Keratinocyte (primary cell): ENCODE results near the gene ABR. TPM values are rescaled to one million over a fixed set of nuclear protein-coding genes. Genes with fewer than 3 reads are reported as not detected.

Experiments used
- DNase-seq: peaks from one replicate; pipeline ENCODE4 v3.0.0-alpha.2; 2011; ENCODE audit warnings: low read depth, missing footprints, low spot score
- FAIRE-seq: peaks from 2 replicates; lab custom pipeline; 2011; peaks lifted over from hg19 to GRCh38; lab: Jason Lieb, UNC
- H2AFZ ChIP-seq: 2 replicates; pipeline ENCODE4 v1.6.0; 2012; ENCODE audit warnings: low read length, control low read depth, inconsistent platforms; ENCODE audit not compliant: control insufficient read depth
- H3K27ac ChIP-seq: 2 replicates; pipeline ENCODE4 v1.5.1; 2011; ENCODE audit warnings: low read length; ENCODE audit not compliant: control insufficient read depth, insufficient read depth
- H3K27me3 ChIP-seq: 3 replicates; pipeline ENCODE4 v1.6.0; 2011; ENCODE audit warnings: low read length; ENCODE audit not compliant: control insufficient read depth, insufficient read depth; ENCODE audit errors: extremely low read depth
- H3K36me3 ChIP-seq, 2 experiments: 2 replicates in 1 of 2; 3 replicates in 1 of 2; pipeline ENCODE4 v1.5.1; 2011; ENCODE audit warnings: low read length in 2 of 2, mild to moderate bottlenecking in 1 of 2; ENCODE audit not compliant: control insufficient read depth in 2 of 2, insufficient read depth in 2 of 2; ENCODE audit errors: extremely low read depth in 1 of 2
- H3K4me1 ChIP-seq: 3 replicates; pipeline ENCODE4 v1.5.1; 2011; ENCODE audit warnings: low read length; ENCODE audit not compliant: control insufficient read depth, insufficient read depth; ENCODE audit errors: extremely low read depth
- H3K4me2 ChIP-seq: 3 replicates; pipeline ENCODE4 v1.6.0; 2011; ENCODE audit warnings: low read depth, low read length; ENCODE audit not compliant: control insufficient read depth, insufficient read depth; ENCODE audit errors: extremely low read depth
- H3K4me3 ChIP-seq, 3 experiments: fragments of 200-600 bp in 1 of 3; sonication (generic) in 1 of 3; 2 replicates in 2 of 3; 3 replicates in 1 of 3; pipeline ENCODE4 v1.5.1; 2011 to 2016; ENCODE audit warnings: low read length in 3 of 3, mild to moderate bottlenecking in 3 of 3, control low read depth in 2 of 3, inconsistent platforms in 1 of 3, low read depth in 1 of 3, mixed read lengths in 1 of 3, mixed run types in 1 of 3, moderate library complexity in 1 of 3; ENCODE audit not compliant: control insufficient read depth in 2 of 3, insufficient read depth in 2 of 3; ENCODE audit errors: extremely low read depth in 1 of 3
- H3K79me2 ChIP-seq: 2 replicates; pipeline ENCODE4 v1.6.0; 2012; ENCODE audit warnings: low read length; ENCODE audit not compliant: control insufficient read depth, insufficient read depth
- H3K9ac ChIP-seq: 3 replicates; pipeline ENCODE4 v1.6.0; 2011; ENCODE audit warnings: low read length; ENCODE audit not compliant: control insufficient read depth, insufficient read depth; ENCODE audit errors: extremely low read depth
- H3K9me1 ChIP-seq: 3 replicates; pipeline ENCODE4 v1.6.0; 2011; ENCODE audit warnings: low read length; ENCODE audit not compliant: control insufficient read depth, insufficient read depth; ENCODE audit errors: extremely low read depth
- H3K9me3 ChIP-seq: 2 replicates; pipeline ENCODE4 v1.5.1; 2012; ENCODE audit warnings: low read depth, low read length; ENCODE audit not compliant: control insufficient read depth
- H4K20me1 ChIP-seq: 3 replicates; pipeline ENCODE4 v1.6.0; 2011; ENCODE audit warnings: low read length; ENCODE audit not compliant: control insufficient read depth, insufficient read depth; ENCODE audit errors: extremely low read depth
- CTCF ChIP-seq, 3 experiments: IDR thresholded peaks in 1 of 3; conservative IDR thresholded peaks in 1 of 3; optimal IDR thresholded peaks in 1 of 3; 2 replicates in 2 of 3; 3 replicates in 1 of 3; pipeline versions ENCODE3 to v1.5.1; 2011; ENCODE audit warnings: low read length in 3 of 3, mild to moderate bottlenecking in 3 of 3, moderate library complexity in 2 of 3, control low read depth in 1 of 3, inconsistent platforms in 1 of 3; ENCODE audit not compliant: insufficient read depth in 2 of 3; ENCODE audit errors: extremely low read depth in 1 of 3
- EZH2 ChIP-seq: IDR thresholded peaks from one replicate; pipeline ENCODE4 v1.6.1; 2012; ENCODE audit warnings: inconsistent platforms, mild to moderate bottlenecking, low read length, moderate library complexity
- dilution Hi-C: fragments of 300-500 bp; cut with MboI; formaldehyde crosslinking; loops from one replicate; pipeline ENCODE4 v1.7.0; 2020; ENCODE audit warnings: low sequenced_read_pairs; ENCODE audit not compliant: extremely low pct_ligation_motif_present
- polyA plus RNA-seq, 5 experiments: library from polyadenylated mRNA; depleted of rRNA in 3 of 5; stranded (reverse) in 3 of 5; stranded (forward) in 1 of 5; unstranded in 1 of 5; fragments of >200 nt; gene quantifications; 1 replicate in 1 of 5; 2 replicates in 3 of 5; 3 replicates in 1 of 5; pipeline versions ENCODE4 v1.2.1 to v1.2.3, GENCODE V29; 2011 to 2012; ENCODE audit warnings: missing spikeins in 2 of 5, low read depth in 1 of 5, low replicate concordance in 1 of 5

Gene ABR
- polyA plus RNA-seq, 1 donor (not counting 4 experiments of a cell fraction or from before 2014, with no cell fraction given): 17.3 TPM

GRCh38 chr17:1043601-1044251, 136.1 kb downstream of the ABR start:
- H3K4me3 ChIP-seq: no peak overlapping the region
- no peak for FAIRE-seq
- no peaks in the 10 kb centered on the region for H3K4me1 ChIP-seq
- dilution Hi-C loops: no loop called here
- H2AFZ ChIP-seq: no peak overlapping the region
- H4K20me1 ChIP-seq: no peaks in the 10 kb centered on the region
- no peaks in the 10 kb centered on the region for H3K9me1 ChIP-seq
- H3K27me3 ChIP-seq: no peaks in the 10 kb centered on the region
- no peak overlapping the region for H3K9ac ChIP-seq
- H3K79me2 ChIP-seq: no peaks in the 10 kb centered on the region
- H3K27ac ChIP-seq: no peak overlapping the region
- H3K9me3 ChIP-seq: peaks cover 2% of the 10 kb centered on the region
- H3K4me2 ChIP-seq: no peak overlapping the region
- TF ChIP-seq EZH2 (no peak), CTCF (optimal IDR thresholded peaks at IDR 0.05 in 1 of 3, IDR thresholded peaks at IDR 0.05 in 1 of 3, conservative IDR thresholded peaks at IDR 0.05 in 1 of 3; ENCODE audit: extremely low read depth in 1 of 3, insufficient read depth in 2 of 3, low read length in 3 of 3) (no peak)
- DNase-seq: no peak
- H3K36me3 ChIP-seq: peaks cover 4 to 9% of the 10 kb centered on the region in 2 experiments

GRCh38 chr17:1042486-1042885, 137.3 kb downstream of the ABR start:
- no peak overlapping the region for H3K9ac ChIP-seq
- peaks cover 4 to 9% of the 10 kb centered on the region in 2 experiments for H3K36me3 ChIP-seq
- H3K27ac ChIP-seq: no peak overlapping the region
- H3K4me3 ChIP-seq: no peak overlapping the region
- peaks cover 2% of the 10 kb centered on the region for H3K9me3 ChIP-seq
- H3K9me1 ChIP-seq: no peaks in the 10 kb centered on the region
- FAIRE-seq (no peak), DNase-seq (no peak)
- no peaks in the 10 kb centered on the region for H3K27me3 ChIP-seq
- dilution Hi-C loops: no loop called here
- no peaks in the 10 kb centered on the region for H4K20me1 ChIP-seq
- no peak overlapping the region for H2AFZ ChIP-seq
- H3K4me1 ChIP-seq: no peaks in the 10 kb centered on the region
- no peak for TF ChIP-seq EZH2
- TF ChIP-seq CTCF (optimal IDR thresholded peaks at IDR 0.05 in 1 of 3, IDR thresholded peaks at IDR 0.05 in 1 of 3, conservative IDR thresholded peaks at IDR 0.05 in 1 of 3; ENCODE audit: extremely low read depth in 1 of 3, insufficient read depth in 2 of 3, low read length in 3 of 3): no peak
- no peak overlapping the region for H3K4me2 ChIP-seq
- H3K79me2 ChIP-seq: no peaks in the 10 kb centered on the region
